GM18517 (cell line): ENCODE measurements around the gene PERCC1.
"Not testable (repeated sequence)": the region's sequence is repeated elsewhere in the genome, so short reads cannot be mapped to it uniquely, and the experiment has no call there.

Experiments used
- ATAC-seq: cut with Tn5 transposase; IDR thresholded peaks from one replicate; pipeline ENCODE4 v1.9.1; 2021; ENCODE audit warnings: mild to moderate bottlenecking, moderate library complexity; ENCODE audit not compliant: unreplicated experiment

The PERCC1 gene

GRCh38 chr16:1466054-1466453 is 35.2 kb downstream of the PERCC1 start:
- no peak for ATAC-seq

- ATAC-seq, result no peak
Measured at GRCh38 chr16:1466968-1467521, 36.2 kb downstream of the PERCC1 start.

GRCh38 chr16:1468426-1468810 is 37.5 kb downstream of the PERCC1 start:
- ATAC-seq, result no peak

- ATAC-seq, result not testable (repeated sequence)
Measured at GRCh38 chr16:1469141-1469540, 38.3 kb downstream of the PERCC1 start.

GRCh38 chr16:1469693-1470201 is 38.9 kb downstream of the PERCC1 start:
- no peak for ATAC-seq

- ATAC-seq, result no peak
Measured at GRCh38 chr16:1470481-1471251, 39.8 kb downstream of the PERCC1 start.

- no peak for ATAC-seq
Measured at GRCh38 chr16:1471569-1472194, 40.8 kb downstream of the PERCC1 start.

GRCh38 chr16:1472974-1473373 is 42.1 kb downstream of the PERCC1 start:
- no peak for ATAC-seq

- no peak for ATAC-seq
Measured at GRCh38 chr16:1474082-1474795, 43.4 kb downstream of the PERCC1 start.

- ATAC-seq, result peak; percentile 70
Measured at GRCh38 chr16:1474796-1475551, 44.1 kb downstream of the PERCC1 start, which contains the start of gene CLCN7. Gene CLCN7 (minus strand): TSS chr16:1475028. CDS start chr16:1474974, 54 bp downstream.

GRCh38 chr16:1475552-1476114 is 44.8 kb downstream of the PERCC1 start:
- no peak for ATAC-seq

GRCh38 chr16:1477033-1477432 is 46.2 kb downstream of the PERCC1 start:
- no peak for ATAC-seq

- ATAC-seq, result not testable (repeated sequence)
Measured at GRCh38 chr16:1478937-1479336, 48.1 kb downstream of the PERCC1 start.

GRCh38 chr16:1481906-1482835 is 51.3 kb downstream of the PERCC1 start:
- no peak for ATAC-seq
